Esophagus squamous epithelium (tissue), 5 donors: ENCODE data around the gene KIF5B. TPM values are rescaled to one million over a fixed set of nuclear protein-coding genes. Genes with fewer than 3 reads are reported as not detected.
A peak's percentile ranks its signal among the peaks of the same experiment; 100 is the strongest.

Experiments
- DNase-seq: peaks from one replicate; lab custom pipeline; 2025; lab: John Stamatoyannopoulos, UW
- H3K27ac ChIP-seq, 4 donors: fragments of 200-600 bp; sonication (generic); one replicate each; pipeline ENCODE4 v1.5.1; 2016 to 2019; ENCODE audit warnings: mild to moderate bottlenecking in 1 of 4
- H3K27me3 ChIP-seq, 4 donors: fragments of 200-600 bp; sonication (generic); 1 replicate in 3 of 4; 2 replicates in 1 of 4; pipeline versions ENCODE4 v1.5.1 to v1.6.0; 2017 to 2021; ENCODE audit warnings: antibody characterized with exemption in 1 of 4
- H3K36me3 ChIP-seq, 3 donors: fragments of 200-600 bp; sonication (generic); one replicate each; pipeline ENCODE4 v1.5.1; 2016 to 2019
- H3K4me1 ChIP-seq, 3 donors: fragments of 200-600 bp; sonication (generic); one replicate each; pipeline ENCODE4 v1.5.1; 2017 to 2019
- H3K4me3 ChIP-seq, 4 donors: fragments of 200-600 bp; sonication (generic); 1 replicate in 3 of 4; 2 replicates in 1 of 4; pipeline ENCODE4 v1.5.1; 2016 to 2019; ENCODE audit warnings: mild to moderate bottlenecking in 2 of 4, moderate library complexity in 1 of 4
- H3K9me3 ChIP-seq, 3 donors: fragments of 200-600 bp; sonication (generic); one replicate each; pipeline ENCODE4 v1.5.1; 2016 to 2019
- POLR2A ChIP-seq, 4 donors: fragments of 450-650 bp; IDR thresholded peaks; one replicate each; pipeline ENCODE4 v1.6.1; 2017; ENCODE audit warnings: antibody characterized with exemption in 4 of 4, mild to moderate bottlenecking in 4 of 4, moderate library complexity in 3 of 4
- WGBS, 2 donors: methylation state at CpG; one replicate each; pipeline ENCODE4 v1.1.5; 2018; 5-methylcytosine and 5-hydroxymethylcytosine counted together
- intact Hi-C: fragments of 100-400 bp; cut with DNase I; formaldehyde crosslinking; loops from one replicate; pipeline ENCODE4 v1.15.0; 2022
- total RNA-seq, 4 donors: library from RNA; depleted of rRNA; stranded (reverse); fragments of >200 nt; gene quantifications; one replicate each; pipeline ENCODE4 v1.1.0, GENCODE V29; 2016
- TF ChIP-seq, protein P1 (sequence below), 6 experiments: fragments of 450-650 bp in 4 of 6; fragments of 200-600 bp in 2 of 6; sonication (generic) in 2 of 6; IDR thresholded peaks; one replicate each; pipeline ENCODE4 v1.5.1; 2016 to 2019; ENCODE audit warnings: antibody characterized with exemption in 6 of 6, mild to moderate bottlenecking in 4 of 6, moderate library complexity in 4 of 6
- donor health status: DM: yes; HTN: yes; CAD: no.

Gene KIF5B
- total RNA-seq, 4 donors from 2014 or later = 58.3 to 104 (median 95.1) TPM

DNA sequence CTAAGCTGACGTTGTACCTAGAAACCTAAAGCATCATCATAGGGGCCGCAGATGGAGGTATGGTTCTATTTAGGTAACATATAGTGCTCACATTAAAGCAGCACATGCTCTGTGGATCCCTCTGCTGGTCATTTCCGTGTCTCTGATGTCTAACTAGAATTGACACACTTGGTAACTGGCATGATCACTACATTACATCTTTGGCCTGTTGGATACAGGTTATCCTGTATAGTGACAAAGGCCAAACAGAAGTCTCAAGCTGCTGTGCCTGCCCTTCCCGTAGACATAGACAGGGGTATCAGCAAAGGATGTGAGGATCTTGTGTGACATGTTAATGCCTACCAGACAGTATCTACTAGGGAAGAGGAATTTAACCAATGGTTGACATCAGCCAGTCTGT is 51.2 kb downstream of the KIF5B start:
- DNase-seq = no peak
- no peaks in the 10 kb centered on the region for H3K9me3 ChIP-seq
- no peak overlapping the region for H3K27ac ChIP-seq
- intact Hi-C loops = no loop called here
- no peak for TF ChIP-seq POLR2A (IDR thresholded peaks at IDR 0.05)
- TF ChIP-seq, protein P1, sequence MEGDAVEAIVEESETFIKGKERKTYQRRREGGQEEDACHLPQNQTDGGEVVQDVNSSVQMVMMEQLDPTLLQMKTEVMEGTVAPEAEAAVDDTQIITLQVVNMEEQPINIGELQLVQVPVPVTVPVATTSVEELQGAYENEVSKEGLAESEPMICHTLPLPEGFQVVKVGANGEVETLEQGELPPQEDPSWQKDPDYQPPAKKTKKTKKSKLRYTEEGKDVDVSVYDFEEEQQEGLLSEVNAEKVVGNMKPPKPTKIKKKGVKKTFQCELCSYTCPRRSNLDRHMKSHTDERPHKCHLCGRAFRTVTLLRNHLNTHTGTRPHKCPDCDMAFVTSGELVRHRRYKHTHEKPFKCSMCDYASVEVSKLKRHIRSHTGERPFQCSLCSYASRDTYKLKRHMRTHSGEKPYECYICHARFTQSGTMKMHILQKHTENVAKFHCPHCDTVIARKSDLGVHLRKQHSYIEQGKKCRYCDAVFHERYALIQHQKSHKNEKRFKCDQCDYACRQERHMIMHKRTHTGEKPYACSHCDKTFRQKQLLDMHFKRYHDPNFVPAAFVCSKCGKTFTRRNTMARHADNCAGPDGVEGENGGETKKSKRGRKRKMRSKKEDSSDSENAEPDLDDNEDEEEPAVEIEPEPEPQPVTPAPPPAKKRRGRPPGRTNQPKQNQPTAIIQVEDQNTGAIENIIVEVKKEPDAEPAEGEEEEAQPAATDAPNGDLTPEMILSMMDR (IDR thresholded peaks at IDR 0.05) = peak in 5 of 6 experiments; percentile 32 to 68 (median 38)
- WGBS, 2 donors = 54 to 71% methylated on average over 3 to 4 of the region's 4 CpGs
- H3K36me3 ChIP-seq = peaks cover 0 to 26% (median 0%) of the 10 kb centered on the region in 3 donors
- no peak overlapping the region for H3K4me3 ChIP-seq
- no peaks in the 10 kb centered on the region for H3K27me3 ChIP-seq
- H3K4me1 ChIP-seq = peaks cover 0 to 7% (median 0%) of the 10 kb centered on the region in 3 donors

- peak overlapping the region in 1 of 4 donors; percentile 7 for H3K27ac ChIP-seq
- DNase-seq = no peak
- WGBS, 2 donors = 35 to 64% methylated on average over 2 of the region's 3 CpGs
These were observed 52.0 kb downstream of the KIF5B start for GRCh38 chr10:32004161-32004591.

GRCh38 chr10:32002531-32002930 is 53.7 kb downstream of the KIF5B start:
- DNase-seq = no peak
- H3K4me1 ChIP-seq = peaks cover 0 to 7% (median 0%) of the 10 kb centered on the region in 3 donors
- TF ChIP-seq POLR2A (IDR thresholded peaks at IDR 0.05) = no peak
- intact Hi-C loops = no loop called here
- H3K27me3 ChIP-seq = no peaks in the 10 kb centered on the region
- no peak overlapping the region for H3K27ac ChIP-seq
- H3K9me3 ChIP-seq = no peaks in the 10 kb centered on the region
- no peak overlapping the region for H3K4me3 ChIP-seq
- 38 to 80% methylated on average over 1 of the region's 1 CpG for WGBS, 2 donors
- H3K36me3 ChIP-seq = peaks cover 0 to under 1% (median 0%) of the 10 kb centered on the region in 3 donors

More at GRCh38 chr10:32004161-32004591, 52.0 kb downstream of the KIF5B start:
- Histone ChIP-seq H3K9me3 (no peaks in the 10 kb centered on the region), H3K36me3 (peaks cover 0 to 17% (median 0%) of the 10 kb centered on the region in 3 donors), H3K27me3 (no peaks in the 10 kb centered on the region), H3K4me3 (no peak overlapping the region), H3K4me1 (peaks cover 0 to 7% (median 0%) of the 10 kb centered on the region in 3 donors)
- no peak for TF ChIP-seq POLR2A (IDR thresholded peaks at IDR 0.05)
- TF ChIP-seq, protein P1 (IDR thresholded peaks at IDR 0.05) = no peak
- intact Hi-C loops = no loop called here

DNA sequence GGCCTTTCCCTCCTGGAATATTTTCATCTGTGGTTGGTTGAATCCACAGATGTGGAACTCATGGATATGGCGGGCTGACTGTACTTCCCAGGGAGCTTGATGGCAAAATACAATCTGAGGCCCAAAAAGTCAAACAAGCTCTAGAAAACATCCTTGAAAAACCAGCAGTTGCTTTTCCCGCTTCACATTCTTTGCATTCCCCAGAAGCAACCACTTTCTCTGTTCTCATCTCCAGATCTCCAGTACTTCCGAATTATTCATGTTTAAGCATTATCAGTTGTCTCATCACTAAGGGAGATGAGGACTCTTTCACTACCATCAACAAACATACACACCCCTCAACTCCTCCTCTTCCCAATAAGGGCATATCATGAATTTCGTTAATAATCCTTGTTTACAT is 55.3 kb downstream of the KIF5B start:
- 50 to 52% methylated on average over 4 of the region's 4 CpGs for WGBS, 2 donors
- intact Hi-C loops = no loop called here
- Histone ChIP-seq H3K27me3 (no peaks in the 10 kb centered on the region), H3K4me1 (peaks cover 0 to 7% (median 0%) of the 10 kb centered on the region in 3 donors), H3K27ac (no peak overlapping the region), H3K36me3 (no peaks in the 10 kb centered on the region), H3K4me3 (no peak overlapping the region), H3K9me3 (no peaks in the 10 kb centered on the region)
- DNase-seq = no peak
- TF ChIP-seq POLR2A (IDR thresholded peaks at IDR 0.05) = no peak
- TF ChIP-seq, protein P1 (IDR thresholded peaks at IDR 0.05) = no peak

GRCh38 chr10:31999836-32000235 is 56.4 kb downstream of the KIF5B start:
- H3K4me1 ChIP-seq = peaks cover 0 to 7% (median 0%) of the 10 kb centered on the region in 3 donors
- no peak overlapping the region for H3K4me3 ChIP-seq
- intact Hi-C loops = no loop called here
- WGBS, 2 donors = 87 to 90% methylated on average over 3 of the region's 3 CpGs
- H3K9me3 ChIP-seq = no peaks in the 10 kb centered on the region
- no peak for TF ChIP-seq POLR2A (IDR thresholded peaks at IDR 0.05)
- TF ChIP-seq, protein P1 (IDR thresholded peaks at IDR 0.05) = no peak
- no peaks in the 10 kb centered on the region for H3K36me3 ChIP-seq
- H3K27me3 ChIP-seq = no peaks in the 10 kb centered on the region
- no peak for DNase-seq
- no peak overlapping the region for H3K27ac ChIP-seq
